NT2/D1 (cell line): ENCODE results near the gene OSBPL2.

Source experiments
- SUZ12 ChIP-seq: IDR thresholded peaks from 2 replicates; pipeline ENCODE4 v1.6.1; 2011; ENCODE audit not compliant: insufficient read length, insufficient read depth; ENCODE audit errors: extremely low read depth
- YY1 ChIP-seq: IDR thresholded peaks from 2 replicates; pipeline ENCODE4 v1.6.1; 2011; ENCODE audit not compliant: insufficient read length, insufficient read depth
- ZNF274 ChIP-seq: IDR thresholded peaks from 2 replicates; pipeline ENCODE4 v1.6.1; 2011; ENCODE audit warnings: mild to moderate bottlenecking, low read depth, low read length

DNA sequence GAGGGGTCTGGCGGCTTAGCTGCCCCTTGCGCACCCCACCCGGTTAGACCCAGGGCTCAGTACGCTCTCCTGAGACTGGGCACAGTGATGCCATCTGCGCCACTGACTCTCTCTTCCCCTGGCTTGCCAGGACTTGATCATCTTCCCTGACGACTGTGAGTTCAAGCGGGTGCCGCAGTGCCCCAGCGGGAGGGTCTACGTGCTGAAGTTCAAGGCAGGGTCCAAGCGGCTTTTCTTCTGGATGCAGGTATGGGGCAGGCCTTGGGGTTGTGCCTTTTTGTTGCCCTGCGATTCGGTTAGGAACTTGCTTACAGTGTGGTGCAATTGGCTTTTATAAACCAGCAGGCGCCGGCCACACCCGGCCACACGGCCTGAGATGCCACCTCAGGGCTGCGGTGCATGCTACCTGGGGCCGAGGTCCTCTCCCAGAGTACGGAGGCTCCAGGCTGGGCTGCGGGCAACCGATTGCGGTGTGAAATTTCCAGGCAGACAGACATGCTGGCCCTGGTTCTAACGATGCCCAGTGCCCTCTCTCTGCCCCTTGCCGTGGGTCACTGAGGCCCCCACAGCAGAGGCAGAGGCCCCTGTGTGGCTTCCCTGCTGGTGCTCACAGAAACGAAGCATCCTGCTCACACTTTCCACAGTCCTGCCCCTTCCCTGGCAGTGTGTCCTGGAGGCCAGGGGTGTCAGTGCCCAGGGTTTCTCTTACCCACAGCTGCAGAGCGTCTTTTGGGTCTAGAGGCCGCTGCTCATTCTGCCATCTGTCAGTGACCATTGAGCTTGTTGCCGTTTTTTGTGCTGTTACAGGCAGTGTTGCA is 66.2 kb downstream of the OSBPL2 start:
- no peak for TF ChIP-seq YY1
- no peak for TF ChIP-seq ZNF274
- TF ChIP-seq SUZ12, result no peak
